Smooth muscle cell of trachea (primary cell): ENCODE data around the gene ZNF383. TPM values are rescaled to one million over a fixed set of nuclear protein-coding genes. Genes with fewer than 3 reads are reported as not detected.

Experiments
- total RNA-seq: library from RNA; depleted of rRNA; stranded (reverse); fragments of >200 nt; gene quantifications from 2 replicates; pipeline ENCODE4 v1.2.1, GENCODE V29; 2014

The ZNF383 gene
- 7.4 and 9.3 TPM in 2 replicates for total RNA-seq

DNA sequence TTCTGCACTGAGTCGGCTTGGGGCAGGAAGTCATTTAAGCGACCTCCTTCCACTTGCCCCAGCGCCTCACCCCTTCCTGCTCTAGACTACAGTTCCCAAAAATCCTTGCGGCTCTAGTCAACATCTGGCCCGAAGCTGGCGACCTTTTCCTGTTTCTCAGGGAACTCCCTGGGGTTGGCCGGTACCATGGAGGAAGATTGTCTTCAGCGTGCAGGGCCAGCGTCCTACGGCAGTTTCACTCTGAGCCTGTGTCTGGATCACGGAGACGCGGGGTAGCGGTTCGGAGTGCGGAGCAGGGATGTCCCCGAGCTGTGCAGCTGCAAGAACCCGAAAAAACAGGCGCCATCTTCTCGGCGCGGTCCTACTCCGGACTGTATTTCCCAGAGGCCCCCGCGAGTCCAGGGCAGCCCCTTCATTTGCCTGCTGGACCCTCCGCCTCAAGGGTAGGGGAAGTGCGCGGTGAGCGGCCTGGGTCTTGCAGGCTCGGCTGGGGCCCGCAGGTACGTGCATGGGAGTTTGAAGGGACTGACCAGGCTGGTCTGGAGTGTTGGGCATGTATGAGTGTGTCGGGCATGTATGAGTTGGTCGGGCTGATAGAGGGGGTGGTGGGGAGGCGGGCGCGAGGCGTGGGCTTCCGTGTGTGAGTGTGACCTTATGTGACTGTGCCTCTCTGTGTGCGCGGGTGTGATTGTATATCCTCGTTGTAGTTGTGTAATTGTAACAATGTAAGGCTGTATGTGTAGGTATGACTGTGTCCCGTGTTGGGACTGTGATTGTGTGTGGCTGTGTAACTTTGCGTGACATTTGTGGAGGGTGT, at the start of gene ZNF383:
Gene ZNF383 (plus strand): TSS at position 440 of the 817 bp plus-strand sequence. CDS start 12,240 bp downstream, outside the sequence.

DNA sequence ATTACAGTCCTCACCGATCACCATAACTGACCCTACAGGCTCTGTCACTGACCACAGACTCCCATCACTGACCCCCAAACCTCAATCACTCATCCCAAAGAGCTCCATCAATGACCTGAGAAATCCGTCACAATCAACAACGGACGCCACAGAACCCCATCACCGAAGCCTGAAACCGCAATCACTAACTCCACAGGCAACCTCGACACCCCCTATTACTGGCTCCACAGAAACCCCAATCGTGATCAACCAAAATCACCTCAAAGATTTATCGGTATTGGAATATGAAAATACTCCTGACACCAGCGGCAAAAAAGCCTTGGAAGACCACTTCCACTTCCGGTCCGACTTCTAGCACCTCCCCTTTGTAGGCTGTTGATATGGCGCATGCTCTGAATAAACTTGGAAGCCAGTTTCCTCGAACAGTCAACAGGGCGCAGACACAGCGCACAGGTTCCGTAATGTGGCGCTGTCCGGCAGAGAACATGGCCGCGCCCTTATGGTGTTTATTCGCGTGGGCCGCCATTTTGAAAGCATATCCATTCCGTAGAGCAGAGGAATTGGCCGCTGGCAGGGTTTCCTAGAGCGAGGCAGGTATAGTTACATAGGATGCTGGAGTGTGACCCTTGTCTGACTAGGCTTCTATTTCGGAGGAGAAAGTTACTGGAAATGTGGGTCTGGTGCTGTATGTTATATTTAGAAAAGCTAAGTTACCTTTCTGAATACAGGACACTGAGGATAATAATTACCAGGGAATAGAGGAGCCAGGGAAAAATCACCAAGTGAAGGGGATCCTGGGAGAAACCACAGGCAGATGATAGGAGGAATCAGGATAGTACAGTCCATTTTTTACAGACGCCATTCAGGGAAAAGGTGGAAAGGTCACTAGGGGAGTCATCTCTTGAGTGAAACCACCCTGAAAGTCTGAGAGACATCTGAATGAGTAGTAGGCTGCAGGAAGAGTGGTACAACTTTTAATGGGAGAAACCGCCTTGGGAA, 45.3 kb upstream of the ZNF383 start, which contains the start of gene ZNF585A:
Gene ZNF585A (minus strand): TSS at position 328 of the 999 bp plus-strand sequence. CDS start 2,785 bp downstream, outside the sequence.

Other genes starting within 250 kb of the ZNF383 start
- 5.8 and 7.7 TPM in 2 replicates for gene ZNF420, start 139.8 kb upstream of the ZNF383 start, total RNA-seq
- 5.0 and 6.5 TPM in 2 replicates for gene ZNF585A, start 45.5 kb upstream of the ZNF383 start, total RNA-seq
- gene ZNF585B, start 7.7 kb upstream of the ZNF383 start, total RNA-seq = 28.6 and 32.0 TPM in 2 replicates
- 5.5 and 7.1 TPM in 2 replicates for gene ZNF527, start 152.9 kb downstream of the ZNF383 start, total RNA-seq
- gene ZNF569, start 249.2 kb downstream of the ZNF383 start, total RNA-seq = 6.5 and 8.4 TPM in 2 replicates